ENCODE results near the gene DERA.

The DERA gene

GRCh38 chr12:16037533-16037932 lies 126.4 kb downstream of the DERA start:
- Histone ChIP-seq H3K9ac (ENCODE audit: low read length) (no peak overlapping the region), H3F3A (ENCODE audit: insufficient read depth) (no peaks in the 10 kb centered on the region), H3K4me3 (ENCODE audit: insufficient read depth, low read length, poor library complexity, severe bottlenecking) (no peak overlapping the region), H3K79me2 (ENCODE audit: insufficient read depth, low read length) (no peaks in the 10 kb centered on the region), H3K36me3 (ENCODE audit: low read length) (no peaks in the 10 kb centered on the region), H3K9me2 (replicated peaks; ENCODE audit: insufficient read depth, low read length) (no peaks in the 10 kb centered on the region), H3K4me2 (ENCODE audit: low read depth, low read length, poor library complexity, severe bottlenecking) (no peak overlapping the region), H3K27me3 (ENCODE audit: low read length) (no peaks in the 10 kb centered on the region), H3K27ac (ENCODE audit: low read depth, low read length) (no peak overlapping the region), H2AFZ (ENCODE audit: low read depth, low read length, severe bottlenecking) (no peak overlapping the region), H3K9me3 (ENCODE audit: insufficient read depth, low read length) (no peaks in the 10 kb centered on the region), H4K20me1 (ENCODE audit: low read depth, low read length) (no peaks in the 10 kb centered on the region)
- no peak for TF ChIP-seq EZH2phosphoT487 (conservative IDR thresholded peaks at IDR 0.05; ENCODE audit: low read length)
- TF ChIP-seq, protein P1, sequence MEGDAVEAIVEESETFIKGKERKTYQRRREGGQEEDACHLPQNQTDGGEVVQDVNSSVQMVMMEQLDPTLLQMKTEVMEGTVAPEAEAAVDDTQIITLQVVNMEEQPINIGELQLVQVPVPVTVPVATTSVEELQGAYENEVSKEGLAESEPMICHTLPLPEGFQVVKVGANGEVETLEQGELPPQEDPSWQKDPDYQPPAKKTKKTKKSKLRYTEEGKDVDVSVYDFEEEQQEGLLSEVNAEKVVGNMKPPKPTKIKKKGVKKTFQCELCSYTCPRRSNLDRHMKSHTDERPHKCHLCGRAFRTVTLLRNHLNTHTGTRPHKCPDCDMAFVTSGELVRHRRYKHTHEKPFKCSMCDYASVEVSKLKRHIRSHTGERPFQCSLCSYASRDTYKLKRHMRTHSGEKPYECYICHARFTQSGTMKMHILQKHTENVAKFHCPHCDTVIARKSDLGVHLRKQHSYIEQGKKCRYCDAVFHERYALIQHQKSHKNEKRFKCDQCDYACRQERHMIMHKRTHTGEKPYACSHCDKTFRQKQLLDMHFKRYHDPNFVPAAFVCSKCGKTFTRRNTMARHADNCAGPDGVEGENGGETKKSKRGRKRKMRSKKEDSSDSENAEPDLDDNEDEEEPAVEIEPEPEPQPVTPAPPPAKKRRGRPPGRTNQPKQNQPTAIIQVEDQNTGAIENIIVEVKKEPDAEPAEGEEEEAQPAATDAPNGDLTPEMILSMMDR (IDR thresholded peaks at IDR 0.05; ENCODE audit: insufficient read depth, low read length, poor library complexity, severe bottlenecking): no peak

DNA sequence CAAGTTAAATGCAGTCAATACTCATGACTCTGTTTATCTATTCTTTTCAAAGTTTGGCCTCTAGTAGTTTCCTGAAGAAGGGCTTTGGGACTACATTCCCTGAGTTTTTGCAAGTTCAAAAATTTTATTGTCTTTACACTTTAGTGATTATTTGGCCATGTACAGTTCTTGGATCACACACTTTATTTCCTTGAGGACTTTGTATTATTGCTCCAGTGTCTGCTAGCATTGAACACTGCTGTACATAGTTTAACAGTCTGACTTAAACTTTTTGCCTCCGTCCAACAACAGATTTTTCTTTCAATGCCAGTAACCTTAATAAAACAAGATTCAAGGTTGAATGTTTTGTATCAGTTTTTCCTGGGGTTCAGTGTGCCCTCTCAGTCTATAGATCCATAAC lies 132.3 kb downstream of the DERA start:
- Histone ChIP-seq H3K27ac (ENCODE audit: low read depth, low read length) (no peak overlapping the region), H3K9ac (ENCODE audit: low read length) (no peak overlapping the region), H4K20me1 (ENCODE audit: low read depth, low read length) (no peaks in the 10 kb centered on the region), H3F3A (ENCODE audit: insufficient read depth) (no peaks in the 10 kb centered on the region), H3K36me3 (ENCODE audit: low read length) (no peaks in the 10 kb centered on the region), H2AFZ (ENCODE audit: low read depth, low read length, severe bottlenecking) (no peak overlapping the region), H3K9me2 (replicated peaks; ENCODE audit: insufficient read depth, low read length) (no peaks in the 10 kb centered on the region), H3K4me3 (ENCODE audit: insufficient read depth, low read length, poor library complexity, severe bottlenecking) (no peak overlapping the region), H3K27me3 (ENCODE audit: low read length) (no peaks in the 10 kb centered on the region), H3K4me2 (ENCODE audit: low read depth, low read length, poor library complexity, severe bottlenecking) (no peak overlapping the region), H3K9me3 (ENCODE audit: insufficient read depth, low read length) (no peaks in the 10 kb centered on the region), H3K79me2 (ENCODE audit: insufficient read depth, low read length) (no peaks in the 10 kb centered on the region)
- no peak for TF ChIP-seq EZH2phosphoT487 (conservative IDR thresholded peaks at IDR 0.05; ENCODE audit: low read length)

- Histone ChIP-seq H3F3A (ENCODE audit: insufficient read depth) (no peaks in the 10 kb centered on the region), H3K9me2 (replicated peaks; ENCODE audit: insufficient read depth, low read length) (no peaks in the 10 kb centered on the region), H3K27me3 (ENCODE audit: low read length) (no peaks in the 10 kb centered on the region), H3K9ac (ENCODE audit: low read length) (no peak overlapping the region), H3K36me3 (ENCODE audit: low read length) (no peaks in the 10 kb centered on the region), H3K4me2 (ENCODE audit: low read depth, low read length, poor library complexity, severe bottlenecking) (no peak overlapping the region), H3K4me3 (ENCODE audit: insufficient read depth, low read length, poor library complexity, severe bottlenecking) (no peak overlapping the region), H2AFZ (ENCODE audit: low read depth, low read length, severe bottlenecking) (no peak overlapping the region), H3K27ac (ENCODE audit: low read depth, low read length) (no peak overlapping the region), H3K9me3 (ENCODE audit: insufficient read depth, low read length) (no peaks in the 10 kb centered on the region), H3K79me2 (ENCODE audit: insufficient read depth, low read length) (no peaks in the 10 kb centered on the region), H4K20me1 (ENCODE audit: low read depth, low read length) (no peaks in the 10 kb centered on the region)
- TF ChIP-seq EZH2phosphoT487 (conservative IDR thresholded peaks at IDR 0.05; ENCODE audit: low read length): no peak
- TF ChIP-seq, protein P1 (IDR thresholded peaks at IDR 0.05; ENCODE audit: insufficient read depth, low read length, poor library complexity, severe bottlenecking): no peak
These were observed 135.1 kb downstream of the DERA start for GRCh38 chr12:16046266-16046665.

DNA sequence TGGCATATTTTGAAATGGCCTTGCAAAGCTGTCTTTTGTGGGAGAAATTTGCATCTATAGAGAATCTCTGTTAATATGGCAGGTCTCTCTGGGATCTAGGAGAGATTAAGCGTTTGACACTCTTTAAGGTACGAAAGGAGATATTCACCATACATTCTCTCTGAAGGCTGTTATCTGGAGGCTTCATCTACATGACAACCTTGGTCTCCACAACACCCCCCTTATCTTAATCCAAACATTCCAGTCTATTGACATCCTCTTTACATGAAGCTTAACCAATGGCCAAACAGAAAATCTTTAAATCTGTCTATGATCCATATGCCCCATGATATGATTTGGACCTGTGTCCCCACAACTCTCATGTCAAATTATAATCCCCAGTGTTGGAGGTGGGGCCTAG lies 137.4 kb downstream of the DERA start:
- Histone ChIP-seq H3K27ac (ENCODE audit: low read depth, low read length) (no peak overlapping the region), H3K9ac (ENCODE audit: low read length) (no peak overlapping the region), H3K9me3 (ENCODE audit: insufficient read depth, low read length) (no peaks in the 10 kb centered on the region), H4K20me1 (ENCODE audit: low read depth, low read length) (no peaks in the 10 kb centered on the region), H3K9me2 (replicated peaks; ENCODE audit: insufficient read depth, low read length) (no peaks in the 10 kb centered on the region), H3K79me2 (ENCODE audit: insufficient read depth, low read length) (no peaks in the 10 kb centered on the region), H3K4me2 (ENCODE audit: low read depth, low read length, poor library complexity, severe bottlenecking) (no peak overlapping the region), H3K27me3 (ENCODE audit: low read length) (no peaks in the 10 kb centered on the region), H3K36me3 (ENCODE audit: low read length) (no peaks in the 10 kb centered on the region), H3F3A (ENCODE audit: insufficient read depth) (no peaks in the 10 kb centered on the region), H3K4me3 (ENCODE audit: insufficient read depth, low read length, poor library complexity, severe bottlenecking) (no peak overlapping the region), H2AFZ (ENCODE audit: low read depth, low read length, severe bottlenecking) (no peak overlapping the region)
- TF ChIP-seq, protein P1 (IDR thresholded peaks at IDR 0.05; ENCODE audit: insufficient read depth, low read length, poor library complexity, severe bottlenecking): no peak
- TF ChIP-seq EZH2phosphoT487 (conservative IDR thresholded peaks at IDR 0.05; ENCODE audit: low read length): no peak

Data from SU-DHL-6 (cell line).